SK-N-SH (cell line): ENCODE measurements around the gene ASIC1. TPM values are rescaled to one million over a fixed set of nuclear protein-coding genes. Genes with fewer than 3 reads are reported as not detected.

Source experiments
- CTCF ChIA-PET: fragments of 300-600, 350-600 bp; formaldehyde crosslinking; extraction: SDS; loops from one replicate; lab custom pipeline; 2021; lab: Yijun Ruan, JAX
- POLR2A ChIA-PET: fragments of 350-600 bp; sonication (Branson Sonifier 250); formaldehyde crosslinking; extraction: SDS; loops from one replicate; lab custom pipeline; 2020; ENCODE audit warnings: antibody characterized with exemption, inconsistent platforms; lab: Yijun Ruan, JAX
- DNase-seq: peaks from one replicate; pipeline ENCODE4 v3.0.0; 2012
- H2AFZ ChIP-seq: fragments of 200-600 bp; sonication (generic); 2 replicates; pipeline ENCODE4 v1.8.1; 2016; ENCODE audit warnings: antibody characterized with exemption, mild to moderate bottlenecking, low read depth
- H3F3A ChIP-seq: fragments of 200-600 bp; sonication (generic); replicated peaks from 2 replicates; pipeline ENCODE3; 2016; ENCODE audit warnings: antibody characterized with exemption, mild to moderate bottlenecking; ENCODE audit not compliant: insufficient read depth
- H3K27ac ChIP-seq, 2 experiments: fragments of 200-500 bp in 1 of 2; fragments of 200-600 bp in 1 of 2; sonication (Bioruptor generic) in 1 of 2; sonication (generic), shearing (Covaris generic) in 1 of 2; 2 replicates each; pipeline versions ENCODE4 v1.5.1 to v1.6.1; 2014 to 2016; ENCODE audit warnings: low read depth in 2 of 2, inconsistent platforms in 1 of 2, low read length in 1 of 2, mild to moderate bottlenecking in 1 of 2, mixed read lengths in 1 of 2
- H3K27me3 ChIP-seq: fragments of 200-600 bp; sonication (generic), shearing (Covaris generic); 2 replicates; pipeline ENCODE4 v1.6.1; 2016; ENCODE audit warnings: mixed run types; ENCODE audit not compliant: insufficient read depth
- H3K36me3 ChIP-seq, 2 experiments: fragments of 200-500 bp in 1 of 2; fragments of 200-600 bp in 1 of 2; sonication (Bioruptor generic) in 1 of 2; sonication (generic) in 1 of 2; replicated peaks in 1 of 2; 2 replicates each; pipeline versions ENCODE3 to v1.5.1; 2014 to 2016; ENCODE audit warnings: low read length in 1 of 2, mild to moderate bottlenecking in 1 of 2; ENCODE audit not compliant: insufficient read depth in 2 of 2, control insufficient read depth in 1 of 2
- H3K4me1 ChIP-seq, 2 experiments: fragments of 200-500 bp in 1 of 2; fragments of 200-600 bp in 1 of 2; sonication (Bioruptor generic) in 1 of 2; sonication (generic), shearing (Covaris generic) in 1 of 2; 2 replicates each; pipeline versions ENCODE4 v1.5.1 to v1.6.1; 2014 to 2016; ENCODE audit warnings: low read depth in 1 of 2, low read length in 1 of 2, mixed run types in 1 of 2; ENCODE audit not compliant: insufficient read depth in 2 of 2, control insufficient read depth in 1 of 2
- H3K4me2 ChIP-seq: fragments of 200-600 bp; sonication (generic), shearing (Covaris generic); 2 replicates; pipeline ENCODE4 v1.6.1; 2017; ENCODE audit warnings: mixed run types
- H3K4me3 ChIP-seq, 2 experiments: fragments of 200-500 bp in 1 of 2; fragments of 200-600 bp in 1 of 2; sonication (Bioruptor generic) in 1 of 2; sonication (generic), shearing (Covaris generic) in 1 of 2; 2 replicates each; pipeline versions ENCODE4 v1.5.1 to v1.8.1; 2014 to 2016; ENCODE audit warnings: low read depth in 2 of 2, inconsistent platforms in 1 of 2, low read length in 1 of 2, mild to moderate bottlenecking in 1 of 2, mixed read lengths in 1 of 2, moderate library complexity in 1 of 2
- H3K79me2 ChIP-seq: fragments of 200-600 bp; sonication (generic); 2 replicates; pipeline ENCODE4 v1.8.1; 2017; ENCODE audit warnings: mild to moderate bottlenecking; ENCODE audit not compliant: insufficient read depth
- H3K9ac ChIP-seq: fragments of 200-600 bp; sonication (generic); 2 replicates; pipeline ENCODE4 v1.6.1; 2017; ENCODE audit warnings: mixed run types
- H3K9me2 ChIP-seq: fragments of 200-600 bp; sonication (generic); 2 replicates; pipeline ENCODE4 v1.6.1; 2017; ENCODE audit warnings: mixed run types
- H3K9me3 ChIP-seq: fragments of 200-600 bp; sonication (generic); 2 replicates; pipeline ENCODE4 v1.6.1; 2017; ENCODE audit warnings: mixed run types, mild to moderate bottlenecking, moderate library complexity
- H4K20me1 ChIP-seq: fragments of 200-600 bp; sonication (generic); 2 replicates; pipeline ENCODE4 v1.6.1; 2017; ENCODE audit warnings: mild to moderate bottlenecking, mixed run types; ENCODE audit not compliant: insufficient read depth
- CHD2 ChIP-seq: fragments of 150-350 bp; IDR thresholded peaks from 2 replicates; pipeline ENCODE4 v1.6.1; 2018; ENCODE audit warnings: low read length; ENCODE audit not compliant: partially characterized antibody
- CTCF ChIP-seq: fragments of 200-600 bp; sonication (generic); IDR thresholded peaks from 2 replicates; pipeline ENCODE4 v1.6.1; 2017; ENCODE audit warnings: antibody characterized with exemption, mild to moderate bottlenecking, moderate library complexity
- ELF1 ChIP-seq: IDR thresholded peaks from 2 replicates; pipeline ENCODE4 v1.4.0; 2012
- EP300 ChIP-seq, 2 experiments: IDR thresholded peaks; 2 replicates each; pipeline versions ENCODE4 v1.4.0 to v1.6.1; 2012; ENCODE audit warnings: borderline replicate concordance in 1 of 2, low read depth in 1 of 2, low read length in 1 of 2
- EZH2phosphoT487 ChIP-seq: fragments of 200-600 bp; sonication (generic); IDR thresholded peaks from 2 replicates; pipeline ENCODE4 v1.6.1; 2017; ENCODE audit warnings: low read depth, mixed run types, mild to moderate bottlenecking, antibody characterized with exemption, moderate library complexity, borderline replicate concordance
- FOXJ3 ChIP-seq: sonication (generic); formaldehyde crosslinking; IDR thresholded peaks from 2 replicates; pipeline ENCODE4 v1.5.1; 2020; ENCODE audit warnings: mild to moderate bottlenecking, missing genetic modification reagents
- MEF2A ChIP-seq: IDR thresholded peaks from 2 replicates; pipeline ENCODE4 v1.4.0; 2012; ENCODE audit warnings: low read depth, borderline replicate concordance
- MXI1 ChIP-seq: IDR thresholded peaks from 2 replicates; pipeline ENCODE4 v1.6.1; 2012; ENCODE audit warnings: mild to moderate bottlenecking, low read depth, low read length, improper control_type of control experiment
- NRF1 ChIP-seq: IDR thresholded peaks from 2 replicates; pipeline ENCODE4 v1.6.1; 2012; ENCODE audit warnings: low read depth, mild to moderate bottlenecking, low read length
- RAD21 ChIP-seq: IDR thresholded peaks from 2 replicates; pipeline ENCODE4 v1.6.1; 2012; ENCODE audit warnings: mild to moderate bottlenecking, low read length
- RCOR1 ChIP-seq: fragments of 150-350 bp; IDR thresholded peaks from 2 replicates; pipeline ENCODE4 v1.6.1; 2017; ENCODE audit warnings: antibody characterized with exemption, low read length
- RFX5 ChIP-seq: IDR thresholded peaks from 2 replicates; pipeline ENCODE4 v1.6.1; 2012; ENCODE audit warnings: mild to moderate bottlenecking, improper control_type of control experiment, low read length
- TAF1 ChIP-seq: IDR thresholded peaks from 2 replicates; pipeline ENCODE4 v1.6.1; 2012; ENCODE audit warnings: low read depth, mild to moderate bottlenecking, low read length, moderate library complexity, borderline replicate concordance
- TCF12 ChIP-seq: IDR thresholded peaks from 2 replicates; pipeline ENCODE4 v1.4.0; 2012
- TEAD4 ChIP-seq: IDR thresholded peaks from 2 replicates; pipeline ENCODE4 v1.4.0; 2012; ENCODE audit warnings: mild to moderate bottlenecking, borderline replicate concordance; ENCODE audit not compliant: insufficient read depth
- USF2 ChIP-seq: fragments of 150-350 bp; IDR thresholded peaks from 2 replicates; pipeline ENCODE4 v1.6.1; 2017; ENCODE audit warnings: antibody characterized with exemption, low read length, low read depth, borderline replicate concordance
- ZBTB33 ChIP-seq: IDR thresholded peaks from 2 replicates; pipeline ENCODE4 v1.4.0; 2012; ENCODE audit warnings: low read depth, borderline replicate concordance
- polyA plus RNA-seq, 3 experiments: library from polyadenylated mRNA; depleted of rRNA; stranded (reverse); fragments of >200 nt; gene quantifications; 2 replicates each; pipeline ENCODE4 v1.2.3, GENCODE V29; 2012
- TF ChIP-seq, protein P1 (sequence below): fragments of 150-350 bp; IDR thresholded peaks from 2 replicates; pipeline ENCODE4 v1.6.1; 2016; ENCODE audit warnings: mild to moderate bottlenecking, low read depth, low read length
- TF ChIP-seq, protein P2 (sequence below): IDR thresholded peaks from 2 replicates; pipeline ENCODE4 v1.6.1; 2012; ENCODE audit warnings: mild to moderate bottlenecking, low read depth, low read length, moderate library complexity

The ASIC1 gene
- polyA plus RNA-seq, 1 of the 3 experiments (the other 2 are of a cell fraction), result 28.4 TPM

GRCh38 chr12:50052544-50052943, 4.9 kb upstream of the ASIC1 start:
- no peak overlapping the region for H3K27ac ChIP-seq
- H3K27me3 ChIP-seq, result peaks cover 7% of the 10 kb centered on the region
- no peaks in the 10 kb centered on the region for H3K9me3 ChIP-seq
- H3K79me2 ChIP-seq, result no peaks in the 10 kb centered on the region
- no peak overlapping the region for H3K4me3 ChIP-seq
- POLR2A ChIA-PET, result no interaction called here
- DNase-seq, result no peak
- H3K4me1 ChIP-seq, result peaks cover 7 to 20% of the 10 kb centered on the region in 2 experiments; a peak in 2 of 4 replicates
- TF ChIP-seq MEF2A (no peak), NRF1 (no peak), USF2 (no peak), MXI1 (no peak), RFX5 (no peak), CTCF (no peak), RCOR1 (no peak), EP300 (IDR thresholded peaks at IDR 0.05; ENCODE audit: borderline replicate concordance in 1 of 2, low read depth in 1 of 2, low read length in 1 of 2) (no peak), ELF1 (no peak), RAD21 (no peak), FOXJ3 (CRISPR knock-in tag) (no peak), TAF1 (no peak), TEAD4 (no peak), ZBTB33 (no peak), TCF12 (no peak), EZH2phosphoT487 (no peak), CHD2 (no peak)
- TF ChIP-seq, protein P1, sequence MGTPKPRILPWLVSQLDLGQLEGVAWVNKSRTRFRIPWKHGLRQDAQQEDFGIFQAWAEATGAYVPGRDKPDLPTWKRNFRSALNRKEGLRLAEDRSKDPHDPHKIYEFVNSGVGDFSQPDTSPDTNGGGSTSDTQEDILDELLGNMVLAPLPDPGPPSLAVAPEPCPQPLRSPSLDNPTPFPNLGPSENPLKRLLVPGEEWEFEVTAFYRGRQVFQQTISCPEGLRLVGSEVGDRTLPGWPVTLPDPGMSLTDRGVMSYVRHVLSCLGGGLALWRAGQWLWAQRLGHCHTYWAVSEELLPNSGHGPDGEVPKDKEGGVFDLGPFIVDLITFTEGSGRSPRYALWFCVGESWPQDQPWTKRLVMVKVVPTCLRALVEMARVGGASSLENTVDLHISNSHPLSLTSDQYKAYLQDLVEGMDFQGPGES, result no peak
- TF ChIP-seq, protein P2, sequence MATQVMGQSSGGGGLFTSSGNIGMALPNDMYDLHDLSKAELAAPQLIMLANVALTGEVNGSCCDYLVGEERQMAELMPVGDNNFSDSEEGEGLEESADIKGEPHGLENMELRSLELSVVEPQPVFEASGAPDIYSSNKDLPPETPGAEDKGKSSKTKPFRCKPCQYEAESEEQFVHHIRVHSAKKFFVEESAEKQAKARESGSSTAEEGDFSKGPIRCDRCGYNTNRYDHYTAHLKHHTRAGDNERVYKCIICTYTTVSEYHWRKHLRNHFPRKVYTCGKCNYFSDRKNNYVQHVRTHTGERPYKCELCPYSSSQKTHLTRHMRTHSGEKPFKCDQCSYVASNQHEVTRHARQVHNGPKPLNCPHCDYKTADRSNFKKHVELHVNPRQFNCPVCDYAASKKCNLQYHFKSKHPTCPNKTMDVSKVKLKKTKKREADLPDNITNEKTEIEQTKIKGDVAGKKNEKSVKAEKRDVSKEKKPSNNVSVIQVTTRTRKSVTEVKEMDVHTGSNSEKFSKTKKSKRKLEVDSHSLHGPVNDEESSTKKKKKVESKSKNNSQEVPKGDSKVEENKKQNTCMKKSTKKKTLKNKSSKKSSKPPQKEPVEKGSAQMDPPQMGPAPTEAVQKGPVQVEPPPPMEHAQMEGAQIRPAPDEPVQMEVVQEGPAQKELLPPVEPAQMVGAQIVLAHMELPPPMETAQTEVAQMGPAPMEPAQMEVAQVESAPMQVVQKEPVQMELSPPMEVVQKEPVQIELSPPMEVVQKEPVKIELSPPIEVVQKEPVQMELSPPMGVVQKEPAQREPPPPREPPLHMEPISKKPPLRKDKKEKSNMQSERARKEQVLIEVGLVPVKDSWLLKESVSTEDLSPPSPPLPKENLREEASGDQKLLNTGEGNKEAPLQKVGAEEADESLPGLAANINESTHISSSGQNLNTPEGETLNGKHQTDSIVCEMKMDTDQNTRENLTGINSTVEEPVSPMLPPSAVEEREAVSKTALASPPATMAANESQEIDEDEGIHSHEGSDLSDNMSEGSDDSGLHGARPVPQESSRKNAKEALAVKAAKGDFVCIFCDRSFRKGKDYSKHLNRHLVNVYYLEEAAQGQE, result no peak
- CTCF ChIA-PET, result interaction anchor here (1.0 to 37.6 kb wide), 5 partner anchors 16 to 107 kb away, joined by 3 to 1401 read pairs (median 105); partner anchors contain the start of genes AQP5 and AQP6
- peaks cover 7% of the 10 kb centered on the region for H3F3A ChIP-seq
- H4K20me1 ChIP-seq, result no peaks in the 10 kb centered on the region
- no peaks in the 10 kb centered on the region for H3K36me3 ChIP-seq
- no peaks in the 10 kb centered on the region for H3K9me2 ChIP-seq
- H2AFZ ChIP-seq, result no peak overlapping the region
- no peak overlapping the region for H3K9ac ChIP-seq
- no peak overlapping the region for H3K4me2 ChIP-seq
